RWPE2 (cell line): ENCODE measurements around the gene PTPN21.

ENCODE experiments used
- ATAC-seq: fragments of 200-7000 bp; cut with Tn5 transposase; 3 replicates; pipeline ENCODE4 v1.9.1; 2021; ENCODE audit warnings: low read depth
- DNase-seq: peaks from one replicate; pipeline ENCODE4 v3.0.0-alpha.2; 2020; ENCODE audit warnings: low spot score
- H3K27ac ChIP-seq: fragments of 450-650 bp; 2 replicates; pipeline ENCODE4 v1.5.1; 2017; ENCODE audit warnings: mild to moderate bottlenecking; ENCODE audit not compliant: poor library complexity, severe bottlenecking
- H3K27me3 ChIP-seq: fragments of 250-450 bp; sonication (Bioruptor Pico); 2 replicates; pipeline ENCODE4 v1.5.1; 2021; ENCODE audit warnings: mild to moderate bottlenecking, moderate library complexity; ENCODE audit not compliant: insufficient read depth, poor library complexity, severe bottlenecking
- H3K36me3 ChIP-seq: fragments of 250-450 bp; sonication (Bioruptor Pico); 2 replicates; pipeline ENCODE4 v1.5.1; 2020; ENCODE audit warnings: low read depth, mild to moderate bottlenecking, moderate library complexity
- H3K4me1 ChIP-seq: fragments of 250-450 bp; sonication (Bioruptor Pico); 2 replicates; pipeline ENCODE4 v1.5.1; 2021; ENCODE audit warnings: mild to moderate bottlenecking, moderate library complexity; ENCODE audit not compliant: insufficient read depth, poor library complexity, severe bottlenecking
- H3K4me3 ChIP-seq: fragments of 250-450 bp; sonication (Bioruptor Pico); 2 replicates; pipeline ENCODE4 v1.5.1; 2021; ENCODE audit warnings: mild to moderate bottlenecking, moderate library complexity; ENCODE audit not compliant: severe bottlenecking
- H3K9me3 ChIP-seq: fragments of 250-450 bp; sonication (Bioruptor Pico); 2 replicates; pipeline ENCODE4 v1.5.1; 2021; ENCODE audit warnings: mild to moderate bottlenecking, moderate library complexity; ENCODE audit not compliant: severe bottlenecking
- CTCF ChIP-seq: fragments of 450-650 bp; IDR thresholded peaks from one replicate; pipeline ENCODE4 v1.5.1; 2017; ENCODE audit warnings: mild to moderate bottlenecking, moderate library complexity; ENCODE audit not compliant: poor library complexity, severe bottlenecking

PTPN21 gene

GRCh38 chr14:88505621-88506020, 49.2 kb downstream of the PTPN21 start:
- H3K36me3 ChIP-seq: peaks cover 49% of the 10 kb centered on the region
- no peaks in the 10 kb centered on the region for H3K27me3 ChIP-seq
- H3K4me1 ChIP-seq: no peaks in the 10 kb centered on the region
- H3K4me3 ChIP-seq: no peak overlapping the region
- TF ChIP-seq CTCF: no peak
- H3K27ac ChIP-seq: no peak overlapping the region
- DNase-seq: no peak
- H3K9me3 ChIP-seq: no peaks in the 10 kb centered on the region
- no peak for ATAC-seq

DNA sequence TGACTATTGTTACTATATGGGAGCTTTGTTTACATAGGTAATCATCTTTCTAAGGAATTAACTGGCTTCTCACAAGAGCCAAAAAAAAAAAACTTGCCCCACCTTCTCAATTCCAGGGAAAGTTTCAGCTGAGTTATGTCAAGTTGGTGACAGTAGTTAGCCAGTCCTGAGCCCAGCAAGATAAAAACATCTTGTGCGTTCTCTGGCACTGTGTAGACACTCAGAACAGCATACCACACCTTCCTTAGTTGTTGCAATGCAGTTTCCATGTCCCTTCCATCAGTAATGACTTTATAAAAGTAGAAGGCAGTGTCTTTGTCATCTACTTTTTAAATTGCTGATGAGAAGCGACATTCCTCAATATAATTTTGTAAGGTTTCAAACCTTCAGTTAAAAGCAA, 50.2 kb downstream of the PTPN21 start:
- no peak for ATAC-seq
- no peak for TF ChIP-seq CTCF

GRCh38 chr14:88503754-88504406, 50.9 kb downstream of the PTPN21 start:
- Histone ChIP-seq H3K27ac (no peak overlapping the region), H3K36me3 (peaks cover 63% of the 10 kb centered on the region), H3K9me3 (no peaks in the 10 kb centered on the region), H3K4me3 (no peak overlapping the region), H3K4me1 (no peaks in the 10 kb centered on the region), H3K27me3 (no peaks in the 10 kb centered on the region)
- ATAC-seq: no peak
- no peak for DNase-seq
- TF ChIP-seq CTCF: no peak

More for the DNA sequence above, 50.2 kb downstream of the PTPN21 start:
- DNase-seq: no peak
- Histone ChIP-seq H3K27me3 (no peaks in the 10 kb centered on the region), H3K4me1 (no peaks in the 10 kb centered on the region), H3K9me3 (no peaks in the 10 kb centered on the region), H3K36me3 (peaks cover 60% of the 10 kb centered on the region), H3K4me3 (no peak overlapping the region), H3K27ac (no peak overlapping the region)

- Histone ChIP-seq H3K27me3 (no peaks in the 10 kb centered on the region), H3K4me3 (no peak overlapping the region), H3K9me3 (no peaks in the 10 kb centered on the region), H3K4me1 (no peaks in the 10 kb centered on the region), H3K36me3 (peaks cover 58% of the 10 kb centered on the region), H3K27ac (no peak overlapping the region)
- DNase-seq (no peak), ATAC-seq (no peak)
- TF ChIP-seq CTCF: no peak
Measured at GRCh38 chr14:88502740-88503139, 52.1 kb downstream of the PTPN21 start.

DNA sequence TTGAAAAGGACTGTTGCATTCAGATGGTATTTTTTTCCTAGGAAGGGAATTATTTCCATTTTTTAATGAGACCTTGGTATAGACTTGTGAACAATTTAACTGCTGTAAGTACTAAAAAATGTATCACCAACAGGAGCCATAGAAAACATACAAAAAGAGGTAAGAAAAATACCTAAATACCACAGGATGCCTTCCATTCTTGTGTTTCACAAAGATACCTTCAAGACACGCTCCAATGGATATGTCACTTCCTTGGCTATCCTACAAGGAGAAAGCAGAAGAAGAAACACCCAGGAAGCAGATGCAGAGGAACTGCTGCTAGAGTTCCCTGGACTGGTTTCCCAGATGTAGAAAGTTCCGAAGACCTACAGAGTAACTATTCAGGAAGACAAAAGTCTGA, 54.2 kb downstream of the PTPN21 start:
- ATAC-seq (no peak), DNase-seq (no peak)
- Histone ChIP-seq H3K4me1 (no peaks in the 10 kb centered on the region), H3K27ac (no peak overlapping the region), H3K4me3 (no peak overlapping the region), H3K27me3 (no peaks in the 10 kb centered on the region), H3K36me3 (peaks cover 66% of the 10 kb centered on the region), H3K9me3 (no peaks in the 10 kb centered on the region)
- no peak for TF ChIP-seq CTCF
